ENCODE measurements around the gene TMEM132A. TPM values are rescaled to one million over a fixed set of nuclear protein-coding genes. Genes with fewer than 3 reads are reported as not detected.

The TMEM132A gene, protein sequence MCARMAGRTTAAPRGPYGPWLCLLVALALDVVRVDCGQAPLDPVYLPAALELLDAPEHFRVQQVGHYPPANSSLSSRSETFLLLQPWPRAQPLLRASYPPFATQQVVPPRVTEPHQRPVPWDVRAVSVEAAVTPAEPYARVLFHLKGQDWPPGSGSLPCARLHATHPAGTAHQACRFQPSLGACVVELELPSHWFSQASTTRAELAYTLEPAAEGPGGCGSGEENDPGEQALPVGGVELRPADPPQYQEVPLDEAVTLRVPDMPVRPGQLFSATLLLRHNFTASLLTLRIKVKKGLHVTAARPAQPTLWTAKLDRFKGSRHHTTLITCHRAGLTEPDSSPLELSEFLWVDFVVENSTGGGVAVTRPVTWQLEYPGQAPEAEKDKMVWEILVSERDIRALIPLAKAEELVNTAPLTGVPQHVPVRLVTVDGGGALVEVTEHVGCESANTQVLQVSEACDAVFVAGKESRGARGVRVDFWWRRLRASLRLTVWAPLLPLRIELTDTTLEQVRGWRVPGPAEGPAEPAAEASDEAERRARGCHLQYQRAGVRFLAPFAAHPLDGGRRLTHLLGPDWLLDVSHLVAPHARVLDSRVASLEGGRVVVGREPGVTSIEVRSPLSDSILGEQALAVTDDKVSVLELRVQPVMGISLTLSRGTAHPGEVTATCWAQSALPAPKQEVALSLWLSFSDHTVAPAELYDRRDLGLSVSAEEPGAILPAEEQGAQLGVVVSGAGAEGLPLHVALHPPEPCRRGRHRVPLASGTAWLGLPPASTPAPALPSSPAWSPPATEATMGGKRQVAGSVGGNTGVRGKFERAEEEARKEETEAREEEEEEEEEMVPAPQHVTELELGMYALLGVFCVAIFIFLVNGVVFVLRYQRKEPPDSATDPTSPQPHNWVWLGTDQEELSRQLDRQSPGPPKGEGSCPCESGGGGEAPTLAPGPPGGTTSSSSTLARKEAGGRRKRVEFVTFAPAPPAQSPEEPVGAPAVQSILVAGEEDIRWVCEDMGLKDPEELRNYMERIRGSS
- total RNA-seq (36.8 TPM), polyA plus RNA-seq (ENCODE audit: insufficient read depth in 1 of 8, insufficient read length in 8 of 8, low replicate concordance in 1 of 8) (10 to 100 TPM; 28.9 to 59.2 (median 44.0) TPM)
- long read RNA-seq, donor 1, partial matches to known transcripts = 0 of 2 reads
- long read RNA-seq, donor 1, other reads (novel, unspliced or antisense) = 0 of 2 reads
- long read RNA-seq, donor 2 = 0 reads
- long read RNA-seq, donor 3, partial matches to known transcripts = 7 of 11 reads
- long read RNA-seq, donor 3, other reads (novel, unspliced or antisense) = 0 of 11 reads
- long read RNA-seq, donor 4, partial matches to known transcripts = 5 of 6 reads
- long read RNA-seq, donor 4, other reads (novel, unspliced or antisense) = 0 of 6 reads
- long read RNA-seq, donor 5, transcript TMEM132A-201 (11 exons, 3,480 nt) = major isoform, 8 of 42 reads
- long read RNA-seq, donor 5, transcript TMEM132A-202 (11 exons, 3,346 nt) = minor isoform, 7 of 42 reads
- long read RNA-seq, donor 5, partial matches to known transcripts = 25 of 42 reads
- long read RNA-seq, donor 5, other reads (novel, unspliced or antisense) = 0 of 42 reads
- long read RNA-seq, donor 6, transcript TMEM132A-202 (11 exons, 3,346 nt) = major isoform, 5 of 23 reads
- long read RNA-seq, donor 6, partial matches to known transcripts = 14 of 23 reads
- long read RNA-seq, donor 6, other reads (novel, unspliced or antisense) = 0 of 23 reads
- long read RNA-seq, donor 7, partial matches to known transcripts = 10 of 13 reads
- long read RNA-seq, donor 7, other reads (novel, unspliced or antisense) = 0 of 13 reads
- long read RNA-seq, donor 8 = 0 reads
- long read RNA-seq, donor 9, partial matches to known transcripts = 0 of 3 reads
- long read RNA-seq, donor 9, other reads (novel, unspliced or antisense) = 0 of 3 reads
- long read RNA-seq, donor 10, partial matches to known transcripts = 5 of 8 reads
- long read RNA-seq, donor 10, other reads (novel, unspliced or antisense) = 0 of 8 reads
- long read RNA-seq, donor 11, partial matches to known transcripts = 12 of 15 reads
- long read RNA-seq, donor 11, other reads (novel, unspliced or antisense) = 0 of 15 reads

DNA sequence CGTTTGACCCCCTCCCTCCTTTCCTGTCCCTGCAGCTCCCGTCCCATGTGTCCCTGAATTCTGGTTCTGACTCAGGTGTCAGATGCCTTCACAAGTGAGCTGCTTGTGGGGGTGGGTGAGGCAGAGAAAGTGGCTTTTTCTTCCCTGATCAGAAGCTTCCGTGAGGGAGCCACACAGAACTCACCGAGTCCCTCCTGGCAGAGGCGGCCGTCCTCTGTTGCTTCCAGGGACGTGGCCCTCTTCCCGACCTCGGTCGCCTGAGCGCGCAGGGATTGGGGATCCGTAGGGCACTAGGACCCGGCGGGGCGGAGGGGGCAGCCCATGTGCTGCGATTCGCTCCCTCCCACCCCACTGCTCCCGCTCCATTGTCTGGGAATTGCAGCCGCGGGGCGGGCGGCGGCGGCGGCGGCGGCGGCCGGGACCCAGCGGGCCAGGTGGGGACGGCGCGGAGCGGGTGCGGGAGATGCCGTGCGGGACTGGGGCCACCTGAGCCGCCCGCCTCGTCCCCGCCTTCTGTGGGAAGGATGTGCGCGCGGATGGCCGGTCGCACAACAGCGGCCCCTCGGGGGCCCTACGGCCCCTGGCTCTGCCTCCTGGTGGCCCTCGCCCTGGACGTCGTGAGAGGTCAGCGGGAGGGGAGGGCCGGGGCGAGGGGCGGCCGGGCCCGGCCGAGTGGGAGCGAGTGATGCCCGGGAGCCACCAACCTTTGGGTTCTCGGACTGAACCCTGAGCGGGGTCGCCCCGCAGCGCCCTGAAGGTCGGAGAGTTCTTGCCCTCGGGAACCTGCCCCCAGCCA, at the start of gene TMEM132A:
TSS of gene TMEM132A (plus strand) at position 351 of the 796 bp plus-strand sequence. CDS start at position 525, 174 bp downstream.
- no peaks in the 10 kb centered on the region for H3K9me3 ChIP-seq (replicated peaks; ENCODE audit: control insufficient read depth, low read depth, low read length)
- under 1% methylated on average over 53 of the region's 69 CpGs for WGBS (ENCODE audit: insufficient coverage)
- DNase-seq = peak; percentile 90
- peaks cover 31% of the 10 kb centered on the region for H3K4me1 ChIP-seq (ENCODE audit: control insufficient read depth, insufficient read depth, low read length)
- H3K4me3 ChIP-seq (ENCODE audit: low read length) = peak within 1 kb of the TSS; percentile 73
- peaks cover 7% of the 10 kb centered on the region for H3K27me3 ChIP-seq (ENCODE audit: control insufficient read depth, insufficient read depth, low read length)
- no peak within 1 kb of the TSS for H3K27ac ChIP-seq (ENCODE audit: low read length)
- H3K36me3 ChIP-seq (ENCODE audit: control insufficient read depth, insufficient read depth, low read length) = peaks cover 64% of the 10 kb centered on the region

DNA sequence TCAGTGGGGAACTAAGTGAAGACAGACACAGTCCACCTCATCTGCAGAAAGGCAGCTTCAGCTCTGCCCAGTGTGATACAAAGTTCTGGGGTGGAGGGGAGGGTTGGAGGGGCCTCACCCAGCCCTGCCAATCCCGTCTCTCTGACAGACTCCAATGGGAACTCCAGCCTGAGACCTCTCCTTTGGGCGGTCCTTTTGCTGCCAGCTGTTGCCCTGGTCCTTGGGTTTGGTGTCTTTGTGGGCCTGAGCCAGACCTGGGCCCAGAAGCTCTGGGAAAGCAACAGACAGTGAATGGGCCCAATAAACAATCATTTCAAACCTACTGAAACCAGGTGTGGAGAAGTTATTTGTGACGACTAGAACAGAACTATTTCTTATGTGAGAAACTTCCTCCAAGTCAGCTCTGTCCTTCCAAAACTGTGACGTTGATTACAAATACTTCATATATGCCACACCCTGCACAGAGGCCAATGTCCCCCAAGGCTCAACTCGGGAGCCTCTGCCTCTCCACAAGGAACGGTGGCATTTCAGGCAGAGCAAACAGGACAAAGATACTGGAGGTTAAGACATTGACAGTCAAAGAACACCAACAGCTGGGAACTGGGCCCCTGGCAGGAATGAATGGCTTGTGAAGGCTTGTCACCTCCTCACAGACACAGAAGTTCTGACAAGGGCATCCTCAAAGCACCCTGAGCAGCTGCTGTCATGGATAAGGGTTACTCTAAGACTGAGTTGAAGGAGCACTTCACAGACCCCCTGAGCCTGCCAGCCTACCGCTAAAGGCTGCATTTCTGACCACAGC, 48.7 kb upstream of the TMEM132A start:
- DNase-seq = peak; percentile 55

DNA sequence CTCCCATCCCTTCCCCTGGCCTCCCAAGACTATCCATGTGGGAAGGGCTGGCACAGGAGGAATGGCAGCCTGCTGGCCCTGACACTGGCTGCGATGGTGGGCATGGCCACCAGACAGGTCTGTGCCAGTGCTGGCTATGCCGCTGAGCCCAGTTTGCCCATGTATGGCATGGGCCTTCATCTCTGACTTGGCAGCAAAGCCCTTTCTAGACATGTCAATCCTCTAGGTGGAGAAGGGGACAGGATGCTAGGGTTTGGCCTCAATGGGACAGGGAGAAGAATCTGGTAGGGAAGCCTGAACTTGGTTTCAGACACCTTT, 48.1 kb upstream of the TMEM132A start:
- Histone ChIP-seq H3K9me3 (replicated peaks; ENCODE audit: control insufficient read depth, low read depth, low read length) (no peaks in the 10 kb centered on the region), H3K4me1 (ENCODE audit: control insufficient read depth, insufficient read depth, low read length) (peaks cover 68% of the 10 kb centered on the region), H3K36me3 (ENCODE audit: control insufficient read depth, insufficient read depth, low read length) (peaks cover 15% of the 10 kb centered on the region), H3K4me3 (ENCODE audit: low read length) (no peak overlapping the region), H3K27ac (ENCODE audit: low read length) (peak overlapping the region; percentile 72), H3K27me3 (ENCODE audit: control insufficient read depth, insufficient read depth, low read length) (no peaks in the 10 kb centered on the region)
- DNase-seq = no peak
- 94% methylated on average over 2 of the region's 2 CpGs for WGBS (ENCODE audit: insufficient coverage)

More for the DNA sequence above, 48.7 kb upstream of the TMEM132A start:
- Histone ChIP-seq H3K9me3 (replicated peaks; ENCODE audit: control insufficient read depth, low read depth, low read length) (no peaks in the 10 kb centered on the region), H3K4me1 (ENCODE audit: control insufficient read depth, insufficient read depth, low read length) (peaks cover 74% of the 10 kb centered on the region), H3K4me3 (ENCODE audit: low read length) (no peak overlapping the region), H3K27me3 (ENCODE audit: control insufficient read depth, insufficient read depth, low read length) (no peaks in the 10 kb centered on the region), H3K27ac (ENCODE audit: low read length) (peak overlapping the region; percentile 72), H3K36me3 (ENCODE audit: control insufficient read depth, insufficient read depth, low read length) (peaks cover 15% of the 10 kb centered on the region)
- WGBS (ENCODE audit: insufficient coverage) = 40% methylated on average over 3 of the region's 7 CpGs

DNA sequence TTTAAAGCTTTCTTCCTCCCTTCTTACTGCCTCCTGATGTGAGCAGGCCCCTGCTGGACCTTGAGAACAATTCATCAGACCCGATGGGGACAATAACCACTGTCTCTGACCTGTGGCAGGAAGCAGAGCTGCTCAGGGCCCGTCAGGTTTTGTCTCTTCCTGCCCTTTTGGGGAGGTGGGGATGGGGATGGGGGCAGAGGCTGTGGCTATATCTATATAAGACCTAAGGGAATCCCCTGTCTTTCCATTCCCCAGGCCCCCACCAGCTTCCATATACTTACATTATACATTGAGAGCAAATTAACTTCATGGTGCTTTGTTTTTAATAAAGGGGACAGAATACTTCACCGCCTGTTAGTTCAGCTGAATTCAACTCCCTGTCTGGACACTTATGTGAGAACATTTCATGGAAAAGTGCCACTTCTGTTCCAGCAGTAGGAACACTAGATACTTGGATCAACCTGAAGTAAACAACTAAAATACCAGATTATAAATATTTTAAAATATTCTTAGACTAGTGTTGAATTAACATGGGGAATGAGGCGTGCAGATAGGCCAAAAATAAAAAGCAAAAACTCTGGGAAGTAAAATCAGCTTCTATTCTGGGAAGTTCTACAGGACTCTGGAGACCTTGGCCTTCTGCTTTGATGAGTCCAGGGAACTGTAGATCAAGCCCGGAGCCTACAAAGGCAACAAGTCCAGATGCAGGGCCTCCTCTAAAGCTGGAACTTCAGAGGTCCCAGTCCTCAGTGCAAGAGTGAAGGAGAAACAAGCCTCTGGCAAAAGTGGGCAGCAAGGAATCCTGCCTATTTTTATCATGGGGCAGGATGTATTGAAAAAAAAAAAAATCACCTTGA, 45.8 kb upstream of the TMEM132A start:
- H3K27me3 ChIP-seq (ENCODE audit: control insufficient read depth, insufficient read depth, low read length) = no peaks in the 10 kb centered on the region
- H3K4me1 ChIP-seq (ENCODE audit: control insufficient read depth, insufficient read depth, low read length) = peaks cover 45% of the 10 kb centered on the region
- peaks cover 15% of the 10 kb centered on the region for H3K36me3 ChIP-seq (ENCODE audit: control insufficient read depth, insufficient read depth, low read length)
- H3K4me3 ChIP-seq (ENCODE audit: low read length) = no peak overlapping the region
- peak; percentile 90 for DNase-seq
- H3K9me3 ChIP-seq (replicated peaks; ENCODE audit: control insufficient read depth, low read depth, low read length) = no peaks in the 10 kb centered on the region
- peak overlapping the region; percentile 73 for H3K27ac ChIP-seq (ENCODE audit: low read length)
- 13% methylated on average over 1 of the region's 5 CpGs for WGBS (ENCODE audit: insufficient coverage)

DNA sequence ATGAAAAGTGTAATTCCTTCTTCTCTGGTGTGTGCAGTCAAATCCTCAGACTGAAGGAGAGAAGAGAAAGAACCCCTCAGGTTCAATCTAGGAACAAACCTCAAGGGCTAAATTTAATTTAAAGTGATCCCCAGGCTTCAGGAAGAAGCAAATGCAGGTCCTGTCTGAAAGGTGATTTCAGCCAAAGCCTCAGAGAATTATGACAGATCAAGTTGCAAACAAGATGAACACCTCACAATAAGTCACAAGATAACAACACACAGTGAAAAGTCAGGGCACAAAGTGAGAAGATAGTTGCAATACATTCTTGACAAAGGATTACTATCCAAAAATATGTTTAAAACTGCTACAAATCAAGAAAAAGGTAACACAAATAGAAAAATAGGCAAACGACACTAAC, 45.2 kb upstream of the TMEM132A start:
- peaks cover 15% of the 10 kb centered on the region for H3K36me3 ChIP-seq (ENCODE audit: control insufficient read depth, insufficient read depth, low read length)
- H3K27me3 ChIP-seq (ENCODE audit: control insufficient read depth, insufficient read depth, low read length) = no peaks in the 10 kb centered on the region
- WGBS (ENCODE audit: insufficient coverage) = no CpG with 5 or more reads among the region's 1 CpG
- no peak for DNase-seq
- no peaks in the 10 kb centered on the region for H3K9me3 ChIP-seq (replicated peaks; ENCODE audit: control insufficient read depth, low read depth, low read length)
- peaks cover 39% of the 10 kb centered on the region for H3K4me1 ChIP-seq (ENCODE audit: control insufficient read depth, insufficient read depth, low read length)
- H3K4me3 ChIP-seq (ENCODE audit: low read length) = no peak overlapping the region
- peak overlapping the region; percentile 73 for H3K27ac ChIP-seq (ENCODE audit: low read length)

DNA sequence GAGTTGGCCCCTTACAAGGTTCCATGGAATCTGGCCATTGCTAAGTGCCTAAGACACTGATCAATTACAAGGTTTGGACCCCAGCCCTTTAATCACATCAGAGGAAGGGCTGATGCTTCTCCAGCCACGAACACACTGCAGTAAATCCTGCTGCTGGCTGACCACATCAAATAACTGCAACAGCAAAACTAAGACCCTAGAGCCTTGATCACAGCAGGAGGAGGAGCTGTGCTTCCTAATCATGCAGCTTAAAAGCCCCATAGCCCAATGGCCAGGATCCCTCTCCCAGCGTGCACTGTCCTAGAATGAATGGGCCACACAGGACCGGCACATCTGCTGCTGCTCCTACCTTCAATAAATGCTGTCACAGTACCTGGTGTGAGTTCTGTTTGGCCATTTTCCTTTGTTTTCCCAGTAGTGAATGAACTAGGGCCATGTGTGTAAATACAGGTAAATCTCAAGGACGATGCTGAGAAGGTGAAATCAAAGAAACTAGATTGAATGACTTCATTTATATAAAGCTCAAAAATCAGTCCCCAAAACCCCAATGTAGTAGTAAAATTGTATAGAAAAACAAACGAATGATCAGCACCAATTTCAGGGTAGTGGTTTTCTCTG, 44.2 kb upstream of the TMEM132A start:
- Histone ChIP-seq H3K4me1 (ENCODE audit: control insufficient read depth, insufficient read depth, low read length) (peaks cover 31% of the 10 kb centered on the region), H3K4me3 (ENCODE audit: low read length) (no peak overlapping the region), H3K27ac (ENCODE audit: low read length) (no peak overlapping the region), H3K9me3 (replicated peaks; ENCODE audit: control insufficient read depth, low read depth, low read length) (no peaks in the 10 kb centered on the region), H3K36me3 (ENCODE audit: control insufficient read depth, insufficient read depth, low read length) (peaks cover 15% of the 10 kb centered on the region), H3K27me3 (ENCODE audit: control insufficient read depth, insufficient read depth, low read length) (no peaks in the 10 kb centered on the region)
- 17% methylated on average over 1 of the region's 5 CpGs for WGBS (ENCODE audit: insufficient coverage)
- no peak for DNase-seq

DNA sequence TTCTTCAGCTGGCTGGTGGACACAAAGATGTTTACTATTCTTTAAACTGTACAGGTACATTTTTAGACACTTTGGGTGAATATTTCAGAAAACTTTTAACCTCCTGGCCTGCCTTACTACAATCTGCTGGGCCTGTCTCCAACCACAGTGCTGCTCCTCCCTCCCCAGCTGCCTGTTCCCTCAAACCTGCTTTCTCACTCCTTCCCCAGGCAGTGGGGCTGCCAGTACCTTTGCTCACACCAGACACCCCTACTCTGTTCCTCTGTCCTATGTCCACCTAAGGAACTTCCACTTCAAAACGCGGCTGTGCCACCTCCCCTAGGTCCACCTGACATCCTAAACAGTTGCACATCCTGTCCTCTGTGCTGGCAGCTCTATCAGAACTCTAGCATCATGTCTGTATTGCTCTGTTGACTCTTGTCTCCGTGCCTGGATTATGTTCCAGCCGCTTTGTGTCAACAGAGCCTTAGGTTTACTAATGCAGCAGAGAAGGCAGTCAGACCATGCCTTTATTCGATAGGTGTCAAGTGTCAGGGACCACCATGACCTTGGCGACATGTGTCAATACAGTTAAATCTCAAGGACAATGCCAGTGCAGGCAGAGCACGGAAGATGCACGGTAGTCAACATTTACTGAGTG, 43.5 kb upstream of the TMEM132A start:
- Histone ChIP-seq H3K4me1 (ENCODE audit: control insufficient read depth, insufficient read depth, low read length) (peaks cover 24% of the 10 kb centered on the region), H3K27ac (ENCODE audit: low read length) (no peak overlapping the region), H3K4me3 (ENCODE audit: low read length) (no peak overlapping the region), H3K27me3 (ENCODE audit: control insufficient read depth, insufficient read depth, low read length) (no peaks in the 10 kb centered on the region), H3K36me3 (ENCODE audit: control insufficient read depth, insufficient read depth, low read length) (peaks cover 15% of the 10 kb centered on the region), H3K9me3 (replicated peaks; ENCODE audit: control insufficient read depth, low read depth, low read length) (no peaks in the 10 kb centered on the region)
- 46% methylated on average over 6 of the region's 8 CpGs for WGBS (ENCODE audit: insufficient coverage)
- DNase-seq = no peak

Measured in muscle of leg (tissue), 16 donors.